Midbrain (tissue), 1 donor: ENCODE measurements around the gene STK16.

ENCODE experiments used
- DNase-seq: peaks from one replicate; lab custom pipeline; 2025; lab: John Stamatoyannopoulos, UW

Gene STK16

GRCh38 chr2:219287580-219288265, 42.4 kb downstream of the STK16 start:
- DNase-seq = no peak

- DNase-seq = no peak
Observed at GRCh38 chr2:219289195-219289536, 43.9 kb downstream of the STK16 start.

GRCh38 chr2:219289537-219290361, 44.5 kb downstream of the STK16 start:
- peak; percentile 94 for DNase-seq

GRCh38 chr2:219290381-219291171, 45.3 kb downstream of the STK16 start:
- DNase-seq = no peak

GRCh38 chr2:219291394-219291793, 46.1 kb downstream of the STK16 start:
- DNase-seq = no peak

GRCh38 chr2:219291910-219292490, 46.7 kb downstream of the STK16 start:
- DNase-seq = no peak

- no peak for DNase-seq
Observed at GRCh38 chr2:219292616-219293015, 47.3 kb downstream of the STK16 start.

- DNase-seq = no peak
Observed at GRCh38 chr2:219293736-219294231, 48.5 kb downstream of the STK16 start.

- DNase-seq = peak; percentile 90
Observed at GRCh38 chr2:219294356-219295351, 49.4 kb downstream of the STK16 start.

- no peak for DNase-seq
Observed at GRCh38 chr2:219296142-219296541, 50.9 kb downstream of the STK16 start.

- DNase-seq = no peak
Observed at GRCh38 chr2:219296631-219297391, 51.5 kb downstream of the STK16 start.

- DNase-seq = no peak
Observed at GRCh38 chr2:219297766-219298456, 52.6 kb downstream of the STK16 start.

GRCh38 chr2:219298759-219299371, 53.6 kb downstream of the STK16 start:
- DNase-seq = peak; percentile 90

- DNase-seq = no peak
Observed at GRCh38 chr2:219299372-219299760, 54.1 kb downstream of the STK16 start.
